SK-N-SH (cell line): Measurements from ENCODE around the gene TMEM205. TPM values are rescaled to one million over a fixed set of nuclear protein-coding genes. Genes with fewer than 3 reads are reported as not detected.

ENCODE experiments used
- CTCF ChIA-PET: fragments of 300-600, 350-600 bp; formaldehyde crosslinking; extraction: SDS; loops from one replicate; lab custom pipeline; 2021; lab: Yijun Ruan, JAX
- POLR2A ChIA-PET: fragments of 350-600 bp; sonication (Branson Sonifier 250); formaldehyde crosslinking; extraction: SDS; loops from one replicate; lab custom pipeline; 2020; ENCODE audit warnings: antibody characterized with exemption, inconsistent platforms; lab: Yijun Ruan, JAX
- DNase-seq: peaks from one replicate; pipeline ENCODE4 v3.0.0; 2012
- H2AFZ ChIP-seq: fragments of 200-600 bp; sonication (generic); 2 replicates; pipeline ENCODE4 v1.8.1; 2016; ENCODE audit warnings: antibody characterized with exemption, mild to moderate bottlenecking, low read depth
- H3F3A ChIP-seq: fragments of 200-600 bp; sonication (generic); replicated peaks from 2 replicates; pipeline ENCODE3; 2016; ENCODE audit warnings: antibody characterized with exemption, mild to moderate bottlenecking; ENCODE audit not compliant: insufficient read depth
- H3K27ac ChIP-seq, 2 experiments: fragments of 200-500 bp in 1 of 2; fragments of 200-600 bp in 1 of 2; sonication (Bioruptor generic) in 1 of 2; sonication (generic), shearing (Covaris generic) in 1 of 2; 2 replicates each; pipeline versions ENCODE4 v1.5.1 to v1.6.1; 2014 to 2016; ENCODE audit warnings: low read depth in 2 of 2, inconsistent platforms in 1 of 2, low read length in 1 of 2, mild to moderate bottlenecking in 1 of 2, mixed read lengths in 1 of 2
- H3K27me3 ChIP-seq: fragments of 200-600 bp; sonication (generic), shearing (Covaris generic); 2 replicates; pipeline ENCODE4 v1.6.1; 2016; ENCODE audit warnings: mixed run types; ENCODE audit not compliant: insufficient read depth
- H3K36me3 ChIP-seq, 2 experiments: fragments of 200-500 bp in 1 of 2; fragments of 200-600 bp in 1 of 2; sonication (Bioruptor generic) in 1 of 2; sonication (generic) in 1 of 2; replicated peaks in 1 of 2; 2 replicates each; pipeline versions ENCODE3 to v1.5.1; 2014 to 2016; ENCODE audit warnings: low read length in 1 of 2, mild to moderate bottlenecking in 1 of 2; ENCODE audit not compliant: insufficient read depth in 2 of 2, control insufficient read depth in 1 of 2
- H3K4me1 ChIP-seq, 2 experiments: fragments of 200-500 bp in 1 of 2; fragments of 200-600 bp in 1 of 2; sonication (Bioruptor generic) in 1 of 2; sonication (generic), shearing (Covaris generic) in 1 of 2; 2 replicates each; pipeline versions ENCODE4 v1.5.1 to v1.6.1; 2014 to 2016; ENCODE audit warnings: low read depth in 1 of 2, low read length in 1 of 2, mixed run types in 1 of 2; ENCODE audit not compliant: insufficient read depth in 2 of 2, control insufficient read depth in 1 of 2
- H3K4me2 ChIP-seq: fragments of 200-600 bp; sonication (generic), shearing (Covaris generic); 2 replicates; pipeline ENCODE4 v1.6.1; 2017; ENCODE audit warnings: mixed run types
- H3K4me3 ChIP-seq, 2 experiments: fragments of 200-500 bp in 1 of 2; fragments of 200-600 bp in 1 of 2; sonication (Bioruptor generic) in 1 of 2; sonication (generic), shearing (Covaris generic) in 1 of 2; 2 replicates each; pipeline versions ENCODE4 v1.5.1 to v1.8.1; 2014 to 2016; ENCODE audit warnings: low read depth in 2 of 2, inconsistent platforms in 1 of 2, low read length in 1 of 2, mild to moderate bottlenecking in 1 of 2, mixed read lengths in 1 of 2, moderate library complexity in 1 of 2
- H3K79me2 ChIP-seq: fragments of 200-600 bp; sonication (generic); 2 replicates; pipeline ENCODE4 v1.8.1; 2017; ENCODE audit warnings: mild to moderate bottlenecking; ENCODE audit not compliant: insufficient read depth
- H3K9ac ChIP-seq: fragments of 200-600 bp; sonication (generic); 2 replicates; pipeline ENCODE4 v1.6.1; 2017; ENCODE audit warnings: mixed run types
- H3K9me2 ChIP-seq: fragments of 200-600 bp; sonication (generic); 2 replicates; pipeline ENCODE4 v1.6.1; 2017; ENCODE audit warnings: mixed run types
- H3K9me3 ChIP-seq: fragments of 200-600 bp; sonication (generic); 2 replicates; pipeline ENCODE4 v1.6.1; 2017; ENCODE audit warnings: mixed run types, mild to moderate bottlenecking, moderate library complexity
- H4K20me1 ChIP-seq: fragments of 200-600 bp; sonication (generic); 2 replicates; pipeline ENCODE4 v1.6.1; 2017; ENCODE audit warnings: mild to moderate bottlenecking, mixed run types; ENCODE audit not compliant: insufficient read depth
- CHD2 ChIP-seq: fragments of 150-350 bp; IDR thresholded peaks from 2 replicates; pipeline ENCODE4 v1.6.1; 2018; ENCODE audit warnings: low read length; ENCODE audit not compliant: partially characterized antibody
- CTCF ChIP-seq: fragments of 200-600 bp; sonication (generic); IDR thresholded peaks from 2 replicates; pipeline ENCODE4 v1.6.1; 2017; ENCODE audit warnings: antibody characterized with exemption, mild to moderate bottlenecking, moderate library complexity
- EZH2phosphoT487 ChIP-seq: fragments of 200-600 bp; sonication (generic); IDR thresholded peaks from 2 replicates; pipeline ENCODE4 v1.6.1; 2017; ENCODE audit warnings: low read depth, mixed run types, mild to moderate bottlenecking, antibody characterized with exemption, moderate library complexity, borderline replicate concordance
- FOXJ3 ChIP-seq: sonication (generic); formaldehyde crosslinking; IDR thresholded peaks from 2 replicates; pipeline ENCODE4 v1.5.1; 2020; ENCODE audit warnings: mild to moderate bottlenecking, missing genetic modification reagents
- JUND ChIP-seq: IDR thresholded peaks from 2 replicates; pipeline ENCODE4 v1.4.0; 2012
- PBX3 ChIP-seq: IDR thresholded peaks from 2 replicates; pipeline ENCODE4; 2012
- RAD21 ChIP-seq: IDR thresholded peaks from 2 replicates; pipeline ENCODE4 v1.6.1; 2012; ENCODE audit warnings: mild to moderate bottlenecking, low read length
- RCOR1 ChIP-seq: fragments of 150-350 bp; IDR thresholded peaks from 2 replicates; pipeline ENCODE4 v1.6.1; 2017; ENCODE audit warnings: antibody characterized with exemption, low read length
- RFX5 ChIP-seq: IDR thresholded peaks from 2 replicates; pipeline ENCODE4 v1.6.1; 2012; ENCODE audit warnings: mild to moderate bottlenecking, improper control_type of control experiment, low read length
- SMC3 ChIP-seq: IDR thresholded peaks from 2 replicates; pipeline ENCODE4 v1.6.1; 2012; ENCODE audit warnings: low read depth, low read length, improper control_type of control experiment
- TAF1 ChIP-seq: IDR thresholded peaks from 2 replicates; pipeline ENCODE4 v1.6.1; 2012; ENCODE audit warnings: low read depth, mild to moderate bottlenecking, low read length, moderate library complexity, borderline replicate concordance
- TEAD4 ChIP-seq: IDR thresholded peaks from 2 replicates; pipeline ENCODE4 v1.4.0; 2012; ENCODE audit warnings: mild to moderate bottlenecking, borderline replicate concordance; ENCODE audit not compliant: insufficient read depth
- ZBTB33 ChIP-seq: IDR thresholded peaks from 2 replicates; pipeline ENCODE4 v1.4.0; 2012; ENCODE audit warnings: low read depth, borderline replicate concordance
- WGBS: methylation state at CpG from one replicate; pipeline ENCODE4 v1.1.6; 2017; ENCODE audit warnings: low lambda C conversion rate; 5-methylcytosine and 5-hydroxymethylcytosine counted together
- polyA plus RNA-seq, 3 experiments: library from polyadenylated mRNA; depleted of rRNA; stranded (reverse); fragments of >200 nt; gene quantifications; 2 replicates each; pipeline ENCODE4 v1.2.3, GENCODE V29; 2012

Gene TMEM205
- polyA plus RNA-seq, 1 of the 3 experiments (the other 2 are of a cell fraction), result 219 TPM

GRCh38 chr19:11383706-11384048 is 37.6 kb upstream of the TMEM205 start:
- Histone ChIP-seq H3F3A (peaks cover 16% of the 10 kb centered on the region), H3K4me2 (peak overlapping the region; percentile 76), H2AFZ (peak overlapping the region; percentile 70; the same call in 1 of the 2 replicates)

GRCh38 chr19:11382898-11383705 is 37.0 kb upstream of the TMEM205 start:
- Histone ChIP-seq H3K27ac (peak overlapping the region in 1 of 2 experiments; percentile 84; a peak in 2 of 4 replicates), H4K20me1 (no peaks in the 10 kb centered on the region), H3K4me2 (peak overlapping the region; percentile 76), H3K9me3 (no peaks in the 10 kb centered on the region), H3F3A (peaks cover 22% of the 10 kb centered on the region), H3K27me3 (no peaks in the 10 kb centered on the region), H3K4me1 (peaks cover 4 to 14% of the 10 kb centered on the region in 2 experiments; a peak in 3 of 4 replicates), H3K4me3 (peak overlapping the region; percentile 51 to 54), H3K79me2 (peaks cover 12% of the 10 kb centered on the region; the same call in 1 of the 2 replicates), H3K9ac (no peak overlapping the region), H3K36me3 (no peaks in the 10 kb centered on the region), H3K9me2 (no peaks in the 10 kb centered on the region), H2AFZ (peak overlapping the region; percentile 4; the same call in 1 of the 2 replicates)
- POLR2A ChIA-PET, result interaction anchor here (0.8 to 4.3 kb wide), 10 partner anchors 8 to 99 kb away, joined by 3 to 30 read pairs (median 7); partner anchors contain the start of genes ELAVL3, ODAD3, PRKCSH and RGL3
- CTCF ChIA-PET, result interaction anchor here (0.7 to 6.4 kb wide), 27 partner anchors 9 to 145 kb away, joined by 3 to 85 read pairs (median 5); partner anchors contain the start of genes ECSIT, ELAVL3, ODAD3 and PRKCSH
- TF ChIP-seq PBX3 (no peak), RAD21 (peak; percentile 37), RCOR1 (0 out of 2 replicates have a peak, but pooled peaks have one; percentile 34), JUND (no peak), CHD2 (peak; percentile 10), SMC3 (0 out of 2 replicates have a peak, but pooled peaks have one; percentile 6), CTCF (peak; percentile 72)
- DNase-seq, result peak; percentile 74
- 0% methylated on average over 3 of the region's 65 CpGs for WGBS

More at GRCh38 chr19:11383706-11384048, 37.6 kb upstream of the TMEM205 start:
- CTCF ChIA-PET, result interaction anchor here (0.6 to 6.4 kb wide), 27 partner anchors 9 to 145 kb away, joined by 3 to 85 read pairs (median 5); partner anchors contain the start of genes ECSIT, ELAVL3, ODAD3 and PRKCSH
- TF ChIP-seq SMC3, result no peak
- TF ChIP-seq TEAD4, result no peak
- no peak for TF ChIP-seq RFX5
- no peak for TF ChIP-seq FOXJ3
- no peak for TF ChIP-seq ZBTB33
- no peak for TF ChIP-seq TAF1
- TF ChIP-seq EZH2phosphoT487, result no peak
- H3K27ac ChIP-seq, result peak overlapping the region in 1 of 2 experiments; percentile 84; a peak in 2 of 4 replicates
- no CpG with 5 or more reads among the region's 9 CpGs for WGBS
- no peaks in the 10 kb centered on the region for H4K20me1 ChIP-seq
- DNase-seq, result no peak
- H3K36me3 ChIP-seq, result no peaks in the 10 kb centered on the region
- H3K4me3 ChIP-seq, result peak overlapping the region; percentile 51 to 54
- peaks cover 12% of the 10 kb centered on the region; the same call in 1 of the 2 replicates for H3K79me2 ChIP-seq
- no peaks in the 10 kb centered on the region for H3K9me3 ChIP-seq
- POLR2A ChIA-PET, result interaction anchor here (0.7 to 4.3 kb wide), 10 partner anchors 9 to 99 kb away, joined by 3 to 30 read pairs (median 7); partner anchors contain the start of genes ELAVL3, ODAD3, PRKCSH and RGL3
- peaks cover 0 to 14% of the 10 kb centered on the region in 2 experiments; a peak in 1 of 4 replicates for H3K4me1 ChIP-seq
- H3K9me2 ChIP-seq, result no peaks in the 10 kb centered on the region
- no peaks in the 10 kb centered on the region for H3K27me3 ChIP-seq
- no peak overlapping the region; the same call in 1 of the 2 replicates for H3K9ac ChIP-seq
